Umbilical cord (tissue), 2 donors: Measurements from ENCODE around the gene ACTL6B. TPM values are rescaled to one million over a fixed set of nuclear protein-coding genes. Genes with fewer than 3 reads are reported as not detected.
"Not testable (repeated sequence)": the region's sequence is repeated elsewhere in the genome, so short reads cannot be mapped to it uniquely, and the experiment has no call there.

Experiments
- DNase-seq: peaks from one replicate; pipeline ENCODE4 v3.0.0-alpha.2; 2015; ENCODE audit warnings: low spot score
- total RNA-seq: library from RNA; depleted of rRNA; stranded (reverse); fragments of >200 nt; gene quantifications from one replicate; pipeline ENCODE4 v1.2.3, GENCODE V29; 2014; ENCODE audit warnings: low replicate concordance; ENCODE audit not compliant: insufficient read depth

ACTL6B gene
- total RNA-seq: not detected

- peak; percentile 63 for DNase-seq
Observed at GRCh38 chr7:100655908-100656674, at the start of gene ACTL6B. Gene ACTL6B, minus strand, starts transcription at chr7:100656448. Its CDS starts 94 bp downstream, at chr7:100656354.

- DNase-seq: no peak
Observed at GRCh38 chr7:100705320-100705752, 49.1 kb upstream of the ACTL6B start.

GRCh38 chr7:100701089-100701488 lies 44.8 kb upstream of the ACTL6B start:
- not testable (repeated sequence) for DNase-seq

GRCh38 chr7:100699018-100699417 lies 42.8 kb upstream of the ACTL6B start:
- DNase-seq: no peak

- DNase-seq: no peak
Observed at GRCh38 chr7:100696123-100696521, 39.9 kb upstream of the ACTL6B start.

- peak; percentile 55 for DNase-seq
Observed at GRCh38 chr7:100694098-100694745, 38.0 kb upstream of the ACTL6B start, which contains the start of gene GIGYF1. Gene GIGYF1, minus strand, starts transcription at chr7:100694250. Its CDS starts 6,012 bp downstream, at chr7:100688238.

- DNase-seq: no peak
Observed at GRCh38 chr7:100693312-100694097, 37.3 kb upstream of the ACTL6B start.

- no peak for DNase-seq
Observed at GRCh38 chr7:100692578-100692961, 36.3 kb upstream of the ACTL6B start.

- DNase-seq: peak; percentile 79
Observed at GRCh38 chr7:100691676-100692577, 35.7 kb upstream of the ACTL6B start.

- DNase-seq: no peak
Observed at GRCh38 chr7:100689230-100690135, 33.2 kb upstream of the ACTL6B start.

GRCh38 chr7:100688326-100688860 lies 32.1 kb upstream of the ACTL6B start:
- no peak for DNase-seq

GRCh38 chr7:100687751-100688300 lies 31.6 kb upstream of the ACTL6B start:
- DNase-seq: no peak

GRCh38 chr7:100687261-100687660 lies 31.0 kb upstream of the ACTL6B start:
- DNase-seq: no peak

GRCh38 chr7:100686822-100687211 lies 30.6 kb upstream of the ACTL6B start:
- no peak for DNase-seq

GRCh38 chr7:100686201-100686821 lies 30.1 kb upstream of the ACTL6B start:
- no peak for DNase-seq

- DNase-seq: no peak
Observed at GRCh38 chr7:100685631-100686145, 29.4 kb upstream of the ACTL6B start.

- no peak for DNase-seq
Observed at GRCh38 chr7:100685049-100685605, 28.9 kb upstream of the ACTL6B start.

GRCh38 chr7:100684534-100685042 lies 28.3 kb upstream of the ACTL6B start:
- DNase-seq: no peak
